Coronary artery (tissue), 2 donors: ENCODE results near the gene VTI1B.

Source experiments
- DNase-seq: peaks from one replicate; pipeline ENCODE4 v3.0.0-alpha.2; 2017; ENCODE audit warnings: low spot score
- H3K27ac ChIP-seq, 2 donors: fragments of 200-600 bp; sonication (generic); one replicate each; pipeline ENCODE4 v1.5.1; 2016 to 2019
- H3K4me3 ChIP-seq: fragments of 200-600 bp; sonication (generic); 2 replicates; pipeline ENCODE4 v1.5.1; 2016; ENCODE audit warnings: mild to moderate bottlenecking, moderate library complexity
- TF ChIP-seq, protein P1 (sequence below): fragments of 200-600 bp; sonication (generic); IDR thresholded peaks from one replicate; pipeline ENCODE4 v1.5.1; 2019; ENCODE audit warnings: antibody characterized with exemption

VTI1B gene

GRCh38 chr14:67675219-67675582 lies 769 bp upstream of the VTI1B start:
- Histone ChIP-seq H3K4me3 (peak overlapping the region; percentile 87), H3K27ac (peak overlapping the region; percentile 88 to 95)
- TF ChIP-seq, protein P1, sequence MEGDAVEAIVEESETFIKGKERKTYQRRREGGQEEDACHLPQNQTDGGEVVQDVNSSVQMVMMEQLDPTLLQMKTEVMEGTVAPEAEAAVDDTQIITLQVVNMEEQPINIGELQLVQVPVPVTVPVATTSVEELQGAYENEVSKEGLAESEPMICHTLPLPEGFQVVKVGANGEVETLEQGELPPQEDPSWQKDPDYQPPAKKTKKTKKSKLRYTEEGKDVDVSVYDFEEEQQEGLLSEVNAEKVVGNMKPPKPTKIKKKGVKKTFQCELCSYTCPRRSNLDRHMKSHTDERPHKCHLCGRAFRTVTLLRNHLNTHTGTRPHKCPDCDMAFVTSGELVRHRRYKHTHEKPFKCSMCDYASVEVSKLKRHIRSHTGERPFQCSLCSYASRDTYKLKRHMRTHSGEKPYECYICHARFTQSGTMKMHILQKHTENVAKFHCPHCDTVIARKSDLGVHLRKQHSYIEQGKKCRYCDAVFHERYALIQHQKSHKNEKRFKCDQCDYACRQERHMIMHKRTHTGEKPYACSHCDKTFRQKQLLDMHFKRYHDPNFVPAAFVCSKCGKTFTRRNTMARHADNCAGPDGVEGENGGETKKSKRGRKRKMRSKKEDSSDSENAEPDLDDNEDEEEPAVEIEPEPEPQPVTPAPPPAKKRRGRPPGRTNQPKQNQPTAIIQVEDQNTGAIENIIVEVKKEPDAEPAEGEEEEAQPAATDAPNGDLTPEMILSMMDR: no peak
- DNase-seq: no peak

DNA sequence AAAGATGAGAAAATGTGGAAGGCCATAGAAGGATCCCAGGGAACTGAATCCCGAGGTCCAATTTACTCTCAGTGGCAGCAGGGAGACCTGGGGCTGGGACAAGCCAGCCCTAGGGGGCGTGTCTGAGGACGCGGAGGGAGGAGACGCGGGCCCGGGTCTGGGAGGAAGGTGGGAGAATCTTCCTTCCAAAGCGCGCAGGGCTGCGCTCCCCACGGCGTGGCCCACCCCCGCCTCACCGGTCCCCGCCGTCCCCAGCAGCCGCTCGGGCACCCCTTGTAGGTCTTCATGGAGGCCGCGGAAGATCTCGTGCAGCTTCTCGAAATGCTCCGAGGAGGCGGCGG lies 323 bp downstream of the VTI1B start:
- peak; percentile 78 for DNase-seq
- TF ChIP-seq, protein P1: no peak
- peak overlapping the region; percentile 87 for H3K4me3 ChIP-seq

GRCh38 chr14:67673451-67673850 lies 981 bp downstream of the VTI1B start:
- TF ChIP-seq, protein P1: no peak
- Histone ChIP-seq H3K27ac (no peak overlapping the region), H3K4me3 (peak overlapping the region; percentile 87)
- DNase-seq: no peak

More for the DNA sequence above, 323 bp downstream of the VTI1B start:
- H3K27ac ChIP-seq: peak overlapping the region; percentile 88 to 95

- H3K27ac ChIP-seq: no peak overlapping the region
- TF ChIP-seq, protein P1: no peak
- DNase-seq: no peak
- H3K4me3 ChIP-seq: no peak overlapping the region
These were observed 5.9 kb downstream of the VTI1B start for GRCh38 chr14:67668559-67668958.

GRCh38 chr14:67666750-67667449 lies 7.5 kb downstream of the VTI1B start:
- Histone ChIP-seq H3K27ac (no peak overlapping the region), H3K4me3 (no peak overlapping the region)
- DNase-seq: no peak
- TF ChIP-seq, protein P1: peak; percentile 30

GRCh38 chr14:67665868-67666267 lies 8.6 kb downstream of the VTI1B start:
- no peak for DNase-seq
- H3K27ac ChIP-seq: no peak overlapping the region
- H3K4me3 ChIP-seq: no peak overlapping the region
- TF ChIP-seq, protein P1: no peak

- Histone ChIP-seq H3K4me3 (no peak overlapping the region), H3K27ac (no peak overlapping the region)
- DNase-seq: no peak
- TF ChIP-seq, protein P1: no peak
These were observed 10.8 kb downstream of the VTI1B start for GRCh38 chr14:67663633-67664032.
